A549 (cell line): ENCODE measurements around the gene LACTBL1. TPM values are rescaled to one million over a fixed set of nuclear protein-coding genes. Genes with fewer than 3 reads are reported as not detected.

Experiments
- ATAC-seq, 2 experiments: fragments of 200-7000 bp in 1 of 2; fragments of >200 bp in 1 of 2; cut with Nextera tagmentation in 1 of 2; cut with Tn5 transposase in 1 of 2; 3 replicates each; pipeline versions ENCODE4 v1.8.0 to v1.9.1; 2018 to 2020; ENCODE audit warnings: mild to moderate bottlenecking in 1 of 2, moderate library complexity in 1 of 2
- CTCF ChIA-PET: fragments of 300-600 bp; sonication (Branson Sonifier 250); formaldehyde crosslinking; extraction: SDS; loops from one replicate; lab custom pipeline; 2021; ENCODE audit warnings: antibody characterized with exemption, inconsistent platforms; lab: Yijun Ruan, JAX
- POLR2A ChIA-PET: fragments of 350-600 bp; formaldehyde crosslinking; extraction: SDS; loops from one replicate; lab custom pipeline; 2021; ENCODE audit warnings: antibody characterized with exemption, inconsistent platforms; lab: Yijun Ruan, JAX
- DNase-seq, 2 experiments: peaks; one replicate each; pipeline versions ENCODE4 v3.0.0 to v3.0.0-alpha.2; 2011 to 2016; ENCODE audit warnings: low read depth in 1 of 2, low spot score in 1 of 2
- FAIRE-seq: peaks from 2 replicates; lab custom pipeline; 2011; peaks lifted over from hg19 to GRCh38; lab: Jason Lieb, UNC
- H3K27ac ChIP-seq, 2 experiments: fragments of >200 bp; sonication (Bioruptor Twin); formaldehyde crosslinking; 3 replicates each; pipeline ENCODE4 v1.5.1; 2016 to 2017
- H3K4me1 ChIP-seq: fragments of >200 bp; sonication (Bioruptor Twin); formaldehyde crosslinking; 3 replicates; pipeline ENCODE4 v1.6.1; 2016
- H3K4me2 ChIP-seq: fragments of >200 bp; sonication (Bioruptor Twin); formaldehyde crosslinking; 3 replicates; pipeline ENCODE4 v1.6.1; 2016
- H3K4me3 ChIP-seq: fragments of >200 bp; sonication (Bioruptor Twin); formaldehyde crosslinking; 3 replicates; pipeline ENCODE4 v1.5.1; 2016
- H3K9me3 ChIP-seq: fragments of >200 bp; sonication (Bioruptor Twin); formaldehyde crosslinking; 3 replicates; pipeline ENCODE4 v1.6.1; 2016
- BHLHE40 ChIP-seq: IDR thresholded peaks from 2 replicates; pipeline ENCODE4 v1.6.1; 2012; ENCODE audit warnings: low read depth, low read length, inconsistent platforms
- CEBPB ChIP-seq, 2 experiments: fragments of >200 bp in 1 of 2; sonication (Bioruptor Twin) in 1 of 2; formaldehyde crosslinking in 1 of 2; IDR thresholded peaks; 2 replicates each; pipeline ENCODE4 v1.6.1; 2012 to 2016
- EHF ChIP-seq: fragments of 250-450 bp; sonication (Bioruptor Pico); IDR thresholded peaks from 2 replicates; pipeline ENCODE4 v1.5.0; 2020; ENCODE audit warnings: mild to moderate bottlenecking
- ESRRA ChIP-seq: fragments of 150-350 bp; IDR thresholded peaks from 2 replicates; pipeline ENCODE4 v1.6.1; 2014; ENCODE audit warnings: mild to moderate bottlenecking, low read length, borderline replicate concordance
- GATA3 ChIP-seq: IDR thresholded peaks from 2 replicates; pipeline ENCODE4 v1.6.1; 2012; ENCODE audit warnings: borderline replicate concordance
- HEYL ChIP-seq: fragments of 250-450 bp; sonication (Bioruptor Pico); IDR thresholded peaks from 2 replicates; pipeline ENCODE4 v1.8.0; 2021; ENCODE audit warnings: mild to moderate bottlenecking, moderate library complexity
- KDM5A ChIP-seq: fragments of 200-600 bp; sonication (generic); IDR thresholded peaks from 2 replicates; pipeline ENCODE4 v1.6.1; 2016; ENCODE audit warnings: antibody characterized with exemption, mild to moderate bottlenecking
- MYC ChIP-seq: IDR thresholded peaks from 2 replicates; pipeline ENCODE4 v1.6.1; 2012; ENCODE audit warnings: mild to moderate bottlenecking, inconsistent platforms, low read length, improper control_type of control experiment, borderline replicate concordance
- POLR2A ChIP-seq: IDR thresholded peaks from 2 replicates; pipeline ENCODE4 v1.6.1; 2012; ENCODE audit warnings: mild to moderate bottlenecking, low read length
- RNF2 ChIP-seq: fragments of 200-600 bp; sonication (generic); IDR thresholded peaks from 2 replicates; pipeline ENCODE4 v1.6.1; 2016; ENCODE audit warnings: low read depth, mild to moderate bottlenecking, antibody characterized with exemption, moderate library complexity, borderline replicate concordance
- SMC3 ChIP-seq: fragments of >200 bp; sonication (Bioruptor Twin); formaldehyde crosslinking; IDR thresholded peaks from 3 replicates; pipeline ENCODE4 v1.6.1; 2018; ENCODE audit warnings: inconsistent platforms
- WGBS: methylation state at CpG from one replicate; pipeline ENCODE4 v1.1.6; 2017; ENCODE audit errors: missing lambda C conversion rate; 5-methylcytosine and 5-hydroxymethylcytosine counted together
- polyA plus RNA-seq, 4 experiments: library from polyadenylated mRNA; depleted of rRNA in 3 of 4; stranded (reverse); fragments of >200 nt; fragmentation: RNase III in 1 of 4; extraction: RNeasy Plus Mini Kit Qiagen cat#74134 plus additional on column Dnase treatment in 1 of 4; gene quantifications; 2 replicates in 3 of 4; 3 replicates in 1 of 4; pipeline ENCODE4 v1.2.3, GENCODE V29; 2011 to 2017
- TF ChIP-seq, protein P1 (sequence below): fragments of 450-650 bp; IDR thresholded peaks from 2 replicates; pipeline ENCODE4 v1.6.1; 2014; ENCODE audit warnings: antibody characterized with exemption
- TF ChIP-seq, protein P2 (sequence below): fragments of 150-350 bp; IDR thresholded peaks from 2 replicates; pipeline ENCODE4 v1.6.1; 2014; ENCODE audit warnings: low read depth, mild to moderate bottlenecking, low read length
- TF ChIP-seq, protein P3 (sequence below): fragments of >200 bp; sonication (Bioruptor Twin); formaldehyde crosslinking; IDR thresholded peaks from 3 replicates; pipeline ENCODE4 v1.6.1; 2016
- TF ChIP-seq, protein P4 (sequence below): fragments of >200 bp; sonication (Bioruptor Twin); formaldehyde crosslinking; IDR thresholded peaks from 3 replicates; pipeline ENCODE4 v1.5.1; 2016
- TF ChIP-seq, protein P5 (sequence below): fragments of >200 bp; sonication (Bioruptor Twin); formaldehyde crosslinking; IDR thresholded peaks from 2 replicates; pipeline ENCODE4 v1.6.1; 2016
- TF ChIP-seq, protein P6 (sequence below): fragments of 200-600 bp; sonication (generic); IDR thresholded peaks from 2 replicates; pipeline ENCODE4 v1.6.1; 2016; ENCODE audit warnings: antibody characterized with exemption, mild to moderate bottlenecking, moderate library complexity

The LACTBL1 gene
- polyA plus RNA-seq, 2 of the 4 experiments (the other 2 are of a cell fraction) = not detected

DNA sequence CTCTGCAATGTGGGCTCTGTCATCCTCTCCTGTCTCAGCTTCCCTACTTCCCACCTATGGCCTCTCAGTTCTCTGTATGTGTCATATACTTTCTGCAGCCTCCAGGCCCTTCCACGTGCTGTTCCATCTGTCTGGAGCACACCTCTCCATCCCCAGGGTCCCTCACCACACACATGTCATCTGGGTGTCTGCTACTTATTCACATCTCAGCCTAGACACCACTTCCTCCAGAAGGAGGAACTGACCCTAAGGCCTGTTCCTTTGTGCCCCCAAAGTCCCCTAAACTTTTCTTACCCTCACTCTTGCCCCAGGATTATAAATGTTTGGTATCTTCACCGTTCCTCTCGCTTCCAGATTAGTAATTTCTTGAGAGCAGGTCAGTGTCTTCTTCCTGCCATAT, 10.1 kb downstream of the LACTBL1 start:
- Histone ChIP-seq H3K9me3 (no peaks in the 10 kb centered on the region), H3K4me1 (no peaks in the 10 kb centered on the region), H3K27ac (no peak overlapping the region), H3K4me2 (no peak overlapping the region), H3K4me3 (no peak overlapping the region)
- TF ChIP-seq GATA3 = no peak
- no peak for TF ChIP-seq KDM5A
- TF ChIP-seq, protein P1, sequence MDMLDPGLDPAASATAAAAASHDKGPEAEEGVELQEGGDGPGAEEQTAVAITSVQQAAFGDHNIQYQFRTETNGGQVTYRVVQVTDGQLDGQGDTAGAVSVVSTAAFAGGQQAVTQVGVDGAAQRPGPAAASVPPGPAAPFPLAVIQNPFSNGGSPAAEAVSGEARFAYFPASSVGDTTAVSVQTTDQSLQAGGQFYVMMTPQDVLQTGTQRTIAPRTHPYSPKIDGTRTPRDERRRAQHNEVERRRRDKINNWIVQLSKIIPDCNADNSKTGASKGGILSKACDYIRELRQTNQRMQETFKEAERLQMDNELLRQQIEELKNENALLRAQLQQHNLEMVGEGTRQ = no peak
- TF ChIP-seq ESRRA = no peak
- no peak for TF ChIP-seq MYC
- no peak for TF ChIP-seq CEBPB (IDR thresholded peaks at IDR 0.05)
- TF ChIP-seq, protein P2, sequence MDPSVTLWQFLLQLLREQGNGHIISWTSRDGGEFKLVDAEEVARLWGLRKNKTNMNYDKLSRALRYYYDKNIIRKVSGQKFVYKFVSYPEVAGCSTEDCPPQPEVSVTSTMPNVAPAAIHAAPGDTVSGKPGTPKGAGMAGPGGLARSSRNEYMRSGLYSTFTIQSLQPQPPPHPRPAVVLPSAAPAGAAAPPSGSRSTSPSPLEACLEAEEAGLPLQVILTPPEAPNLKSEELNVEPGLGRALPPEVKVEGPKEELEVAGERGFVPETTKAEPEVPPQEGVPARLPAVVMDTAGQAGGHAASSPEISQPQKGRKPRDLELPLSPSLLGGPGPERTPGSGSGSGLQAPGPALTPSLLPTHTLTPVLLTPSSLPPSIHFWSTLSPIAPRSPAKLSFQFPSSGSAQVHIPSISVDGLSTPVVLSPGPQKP = no peak
- TF ChIP-seq, protein P3, sequence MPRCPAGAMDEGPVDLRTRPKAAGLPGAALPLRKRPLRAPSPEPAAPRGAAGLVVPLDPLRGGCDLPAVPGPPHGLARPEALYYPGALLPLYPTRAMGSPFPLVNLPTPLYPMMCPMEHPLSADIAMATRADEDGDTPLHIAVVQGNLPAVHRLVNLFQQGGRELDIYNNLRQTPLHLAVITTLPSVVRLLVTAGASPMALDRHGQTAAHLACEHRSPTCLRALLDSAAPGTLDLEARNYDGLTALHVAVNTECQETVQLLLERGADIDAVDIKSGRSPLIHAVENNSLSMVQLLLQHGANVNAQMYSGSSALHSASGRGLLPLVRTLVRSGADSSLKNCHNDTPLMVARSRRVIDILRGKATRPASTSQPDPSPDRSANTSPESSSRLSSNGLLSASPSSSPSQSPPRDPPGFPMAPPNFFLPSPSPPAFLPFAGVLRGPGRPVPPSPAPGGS = no peak
- TF ChIP-seq, protein P4, sequence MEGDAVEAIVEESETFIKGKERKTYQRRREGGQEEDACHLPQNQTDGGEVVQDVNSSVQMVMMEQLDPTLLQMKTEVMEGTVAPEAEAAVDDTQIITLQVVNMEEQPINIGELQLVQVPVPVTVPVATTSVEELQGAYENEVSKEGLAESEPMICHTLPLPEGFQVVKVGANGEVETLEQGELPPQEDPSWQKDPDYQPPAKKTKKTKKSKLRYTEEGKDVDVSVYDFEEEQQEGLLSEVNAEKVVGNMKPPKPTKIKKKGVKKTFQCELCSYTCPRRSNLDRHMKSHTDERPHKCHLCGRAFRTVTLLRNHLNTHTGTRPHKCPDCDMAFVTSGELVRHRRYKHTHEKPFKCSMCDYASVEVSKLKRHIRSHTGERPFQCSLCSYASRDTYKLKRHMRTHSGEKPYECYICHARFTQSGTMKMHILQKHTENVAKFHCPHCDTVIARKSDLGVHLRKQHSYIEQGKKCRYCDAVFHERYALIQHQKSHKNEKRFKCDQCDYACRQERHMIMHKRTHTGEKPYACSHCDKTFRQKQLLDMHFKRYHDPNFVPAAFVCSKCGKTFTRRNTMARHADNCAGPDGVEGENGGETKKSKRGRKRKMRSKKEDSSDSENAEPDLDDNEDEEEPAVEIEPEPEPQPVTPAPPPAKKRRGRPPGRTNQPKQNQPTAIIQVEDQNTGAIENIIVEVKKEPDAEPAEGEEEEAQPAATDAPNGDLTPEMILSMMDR = no peak
- TF ChIP-seq EHF = no peak
- TF ChIP-seq SMC3 = no peak
- TF ChIP-seq POLR2A = no peak
- TF ChIP-seq, protein P5, sequence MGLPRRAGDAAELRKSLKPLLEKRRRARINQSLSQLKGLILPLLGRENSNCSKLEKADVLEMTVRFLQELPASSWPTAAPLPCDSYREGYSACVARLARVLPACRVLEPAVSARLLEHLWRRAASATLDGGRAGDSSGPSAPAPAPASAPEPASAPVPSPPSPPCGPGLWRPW = no peak
- TF ChIP-seq HEYL = no peak
- TF ChIP-seq, protein P6, sequence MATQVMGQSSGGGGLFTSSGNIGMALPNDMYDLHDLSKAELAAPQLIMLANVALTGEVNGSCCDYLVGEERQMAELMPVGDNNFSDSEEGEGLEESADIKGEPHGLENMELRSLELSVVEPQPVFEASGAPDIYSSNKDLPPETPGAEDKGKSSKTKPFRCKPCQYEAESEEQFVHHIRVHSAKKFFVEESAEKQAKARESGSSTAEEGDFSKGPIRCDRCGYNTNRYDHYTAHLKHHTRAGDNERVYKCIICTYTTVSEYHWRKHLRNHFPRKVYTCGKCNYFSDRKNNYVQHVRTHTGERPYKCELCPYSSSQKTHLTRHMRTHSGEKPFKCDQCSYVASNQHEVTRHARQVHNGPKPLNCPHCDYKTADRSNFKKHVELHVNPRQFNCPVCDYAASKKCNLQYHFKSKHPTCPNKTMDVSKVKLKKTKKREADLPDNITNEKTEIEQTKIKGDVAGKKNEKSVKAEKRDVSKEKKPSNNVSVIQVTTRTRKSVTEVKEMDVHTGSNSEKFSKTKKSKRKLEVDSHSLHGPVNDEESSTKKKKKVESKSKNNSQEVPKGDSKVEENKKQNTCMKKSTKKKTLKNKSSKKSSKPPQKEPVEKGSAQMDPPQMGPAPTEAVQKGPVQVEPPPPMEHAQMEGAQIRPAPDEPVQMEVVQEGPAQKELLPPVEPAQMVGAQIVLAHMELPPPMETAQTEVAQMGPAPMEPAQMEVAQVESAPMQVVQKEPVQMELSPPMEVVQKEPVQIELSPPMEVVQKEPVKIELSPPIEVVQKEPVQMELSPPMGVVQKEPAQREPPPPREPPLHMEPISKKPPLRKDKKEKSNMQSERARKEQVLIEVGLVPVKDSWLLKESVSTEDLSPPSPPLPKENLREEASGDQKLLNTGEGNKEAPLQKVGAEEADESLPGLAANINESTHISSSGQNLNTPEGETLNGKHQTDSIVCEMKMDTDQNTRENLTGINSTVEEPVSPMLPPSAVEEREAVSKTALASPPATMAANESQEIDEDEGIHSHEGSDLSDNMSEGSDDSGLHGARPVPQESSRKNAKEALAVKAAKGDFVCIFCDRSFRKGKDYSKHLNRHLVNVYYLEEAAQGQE = no peak
- ChIA-PET CTCF (interaction anchor here (3.7 kb wide), 1 partner anchor 11 kb away, joined by 22 read pairs; the partner anchor contains the start of gene LACTBL1), POLR2A (no interaction called here)
- FAIRE-seq (no peak), ATAC-seq (no peak), DNase-seq (no peak)
- WGBS = 29% methylated on average over 3 of the region's 3 CpGs

DNA sequence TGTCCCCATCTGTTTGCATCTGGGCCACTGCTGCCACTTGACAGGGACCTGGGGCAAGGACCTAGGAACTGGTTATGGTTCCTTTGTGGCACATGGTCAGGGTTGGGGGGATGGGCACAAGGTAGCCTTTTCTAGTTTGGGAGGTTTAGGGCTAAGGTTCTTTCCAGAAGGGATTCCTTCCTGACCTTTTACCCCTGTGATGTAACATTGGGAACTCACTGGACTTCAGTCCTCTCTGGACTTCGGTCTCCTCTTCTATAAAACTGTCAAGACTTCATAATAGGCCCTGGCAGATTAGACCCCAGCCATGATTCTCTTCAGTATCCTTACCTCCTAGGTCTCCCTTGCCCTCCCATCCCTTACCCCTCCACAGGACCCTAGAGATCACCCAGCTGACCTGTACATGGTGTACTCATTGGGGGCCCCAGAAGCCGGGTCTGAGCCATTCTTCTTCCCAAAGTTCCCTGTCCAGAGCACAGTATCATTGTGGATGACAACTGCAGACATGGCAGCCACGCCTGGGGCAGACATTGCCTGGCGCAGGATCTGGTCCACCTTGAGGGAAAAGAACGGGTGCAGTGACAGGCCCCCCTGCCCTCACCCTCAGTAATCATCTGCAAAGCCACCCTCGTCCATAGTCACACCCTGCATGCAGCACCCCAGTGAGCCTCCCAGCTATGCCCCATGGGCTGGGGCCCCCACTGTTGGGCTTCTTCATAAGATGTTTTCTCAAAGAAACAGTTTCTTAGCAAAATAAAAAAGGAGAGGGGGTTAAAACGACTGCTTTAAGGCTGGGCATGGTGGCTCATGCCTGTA, 12.9 kb downstream of the LACTBL1 start:
- no peak for TF ChIP-seq RNF2
- TF ChIP-seq BHLHE40 = no peak
- TF ChIP-seq, all 56 proteins: peak for 0
- ChIA-PET CTCF (interaction anchor here (1.2 kb wide), 1 partner anchor 287 kb away, joined by 3 read pairs; no protein-coding TSS in a partner anchor), POLR2A (no interaction called here)
- H3K4me2 ChIP-seq = no peak overlapping the region
- WGBS = 18% methylated on average over 4 of the region's 7 CpGs
- DNase-seq = no peak
- FAIRE-seq = no peak
- H3K4me1 ChIP-seq = no peaks in the 10 kb centered on the region
- H3K9me3 ChIP-seq = no peaks in the 10 kb centered on the region
- H3K4me3 ChIP-seq = no peak overlapping the region
- H3K27ac ChIP-seq = no peak overlapping the region
- no peak for ATAC-seq
